HG02588 (cell line): ENCODE results near the gene ARL17A.
A peak's percentile ranks its signal among the peaks of the same experiment; 100 is the strongest.
"Not testable (repeated sequence)": the region's sequence is repeated elsewhere in the genome, so short reads cannot be mapped to it uniquely, and the experiment has no call there.

Source experiments
- ATAC-seq: cut with Tn5 transposase; IDR thresholded peaks from one replicate; pipeline ENCODE4 v1.9.1; 2021; ENCODE audit warnings: mild to moderate bottlenecking, moderate library complexity; ENCODE audit not compliant: unreplicated experiment

ARL17A gene

DNA sequence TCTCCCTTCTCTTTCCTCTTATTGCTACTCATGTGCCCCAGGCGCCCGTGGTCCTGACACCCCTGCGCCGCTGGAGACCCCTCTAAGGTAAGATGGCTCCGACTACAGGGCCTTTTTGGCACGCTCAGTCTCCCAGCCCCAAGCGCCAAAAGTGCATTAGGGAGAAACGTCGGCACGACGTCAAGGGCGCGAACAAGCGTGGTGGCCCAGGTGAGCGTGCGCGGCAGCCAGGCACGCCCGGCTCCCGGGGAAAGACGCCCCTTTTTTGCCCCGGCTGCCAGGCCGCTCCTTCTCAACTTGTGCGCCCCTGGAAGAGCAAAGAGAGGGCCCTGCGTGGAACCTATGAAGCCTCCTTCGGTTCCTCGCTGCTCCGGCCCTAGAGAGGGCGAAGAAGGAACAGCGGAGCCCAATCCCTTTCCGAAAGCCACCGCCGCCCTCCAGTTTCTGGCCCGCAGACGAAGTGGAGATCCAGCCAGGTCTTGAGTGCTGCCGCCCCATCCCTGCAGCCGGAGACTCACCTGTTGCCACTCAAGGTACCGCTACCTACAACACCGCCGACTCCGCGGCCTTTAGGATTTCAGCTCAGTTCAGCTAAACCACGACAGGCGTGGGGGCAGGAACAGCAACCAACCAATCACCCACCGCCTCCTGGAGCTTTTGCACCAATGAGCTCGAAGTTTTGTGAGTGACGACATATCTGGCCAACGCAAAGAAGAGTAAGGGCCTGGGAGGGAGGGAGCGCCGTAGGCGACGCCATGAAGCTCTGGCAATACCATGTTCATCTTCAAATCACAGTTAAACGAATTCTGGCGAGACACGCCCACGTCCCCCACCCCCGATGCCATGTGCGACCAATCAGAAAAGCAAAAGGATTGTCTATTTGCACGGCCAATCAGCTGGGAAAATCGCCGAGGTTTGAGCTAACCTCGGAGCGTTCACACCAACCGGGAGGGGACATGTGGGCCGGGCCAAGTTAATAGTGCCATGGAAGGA is at the start of gene ARL17A:
TSS of gene ARL17A (minus strand) at position 609 of the 993 bp plus-strand sequence. CDS start 3,369 bp downstream, outside the sequence.
- peak; percentile 97 for ATAC-seq

DNA sequence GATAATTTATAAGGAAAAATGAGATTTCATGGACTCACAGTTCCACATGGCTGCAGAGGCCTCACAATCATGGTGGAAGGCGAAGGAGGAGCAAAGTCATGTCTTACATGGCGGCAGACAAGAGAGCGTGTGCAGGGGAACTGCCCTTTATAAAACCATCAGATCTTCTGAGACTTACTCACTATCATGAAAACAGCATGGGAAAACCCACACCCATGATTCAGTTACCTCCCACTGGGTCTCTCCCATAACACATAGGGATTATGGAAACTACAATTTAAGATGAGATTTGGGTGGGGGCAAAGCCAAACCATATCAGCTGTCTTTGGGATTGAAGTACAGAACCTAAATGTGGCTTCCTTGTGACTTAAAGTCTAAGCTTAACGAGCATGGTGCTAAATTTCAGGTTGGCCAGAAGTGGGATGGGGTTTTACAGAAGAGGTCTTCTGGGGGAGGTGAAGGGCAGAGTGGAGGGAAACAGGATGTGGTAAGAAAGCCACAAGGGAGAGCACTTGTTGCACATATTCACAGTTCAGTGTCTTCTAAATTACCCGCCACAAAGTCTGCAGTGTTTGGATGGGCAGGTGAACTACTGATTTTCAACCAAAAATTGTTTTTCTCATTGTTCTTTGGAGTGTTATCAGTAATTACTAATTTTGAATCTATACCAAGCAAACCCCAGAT is 49.4 kb upstream of the ARL17A start:
- ATAC-seq = not testable (repeated sequence)

DNA sequence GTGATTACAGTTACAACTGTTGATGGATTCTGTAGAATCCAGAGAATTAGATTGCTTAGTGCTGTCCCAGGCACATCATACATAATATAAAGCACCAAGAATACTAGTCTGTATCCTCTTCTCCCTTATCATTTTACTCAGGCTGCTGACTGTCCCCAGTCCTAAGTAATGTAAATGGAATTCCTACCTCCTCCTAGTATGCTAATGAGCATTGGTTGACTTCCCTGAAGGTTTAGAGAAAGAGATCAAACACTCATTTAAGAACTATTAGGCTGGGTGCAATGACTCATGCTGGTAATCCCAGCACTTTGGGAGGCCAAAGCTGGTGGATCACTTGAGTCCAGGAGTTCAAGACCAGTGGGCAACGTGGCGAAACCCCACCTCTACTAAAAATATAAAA is 48.0 kb upstream of the ARL17A start:
- not testable (repeated sequence) for ATAC-seq

DNA sequence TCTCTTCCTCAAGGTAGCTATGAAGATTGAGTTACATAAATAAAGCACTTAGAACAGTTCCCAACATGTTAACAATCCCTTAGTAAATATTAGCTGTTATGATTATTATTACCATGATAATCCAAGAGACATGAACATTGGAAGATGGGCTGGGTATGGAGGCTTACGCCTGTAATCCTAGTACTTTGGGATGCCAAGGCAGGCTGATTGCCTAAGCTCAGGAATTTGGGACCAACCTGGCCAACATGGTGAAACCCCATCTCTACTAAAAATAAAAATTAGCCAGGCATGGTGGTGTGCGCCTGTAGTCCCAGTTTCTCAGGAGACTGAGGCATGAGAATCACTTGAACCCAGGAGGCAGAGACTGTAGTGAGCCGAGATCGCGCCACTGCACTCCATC is 45.2 kb upstream of the ARL17A start:
- not testable (repeated sequence) for ATAC-seq

DNA sequence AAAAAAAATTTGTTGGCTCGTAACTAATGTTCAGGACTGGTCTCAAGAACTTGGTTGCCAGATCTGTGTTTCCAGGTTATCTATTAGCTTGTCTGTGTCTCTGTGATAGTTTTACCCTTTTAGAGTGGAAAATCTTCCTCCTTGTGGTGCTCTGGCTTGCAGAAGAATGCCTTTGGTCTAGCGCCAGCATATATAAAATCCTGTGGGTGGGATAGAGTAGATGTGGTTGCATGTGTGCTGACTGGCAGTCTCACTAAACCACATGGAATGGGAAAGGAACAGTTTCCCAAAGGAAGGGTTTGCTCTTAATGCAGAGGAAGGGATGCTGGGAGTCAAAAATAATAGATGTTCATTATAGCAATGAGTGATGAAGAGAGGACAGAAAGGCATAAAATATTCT is 44.3 kb upstream of the ARL17A start:
- ATAC-seq = not testable (repeated sequence)

DNA sequence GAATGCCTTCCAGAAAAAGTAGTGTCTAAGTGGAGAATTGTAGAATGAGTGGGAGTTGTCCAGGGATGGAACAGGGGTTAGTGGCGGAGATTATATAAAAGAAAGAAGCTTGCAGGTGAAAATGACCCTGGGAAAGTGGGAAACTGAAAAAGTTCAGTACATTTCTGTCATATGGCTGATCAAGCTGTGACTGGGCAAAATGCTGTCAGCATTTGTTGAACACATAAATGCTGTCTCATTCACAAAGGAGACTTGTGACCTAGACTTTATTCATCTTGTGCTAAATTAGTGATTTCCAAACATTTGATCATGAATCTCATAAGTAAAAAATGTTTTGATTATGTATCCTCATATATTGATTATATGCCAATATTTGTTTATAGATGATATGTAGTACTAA is 39.5 kb upstream of the ARL17A start:
- not testable (repeated sequence) for ATAC-seq

DNA sequence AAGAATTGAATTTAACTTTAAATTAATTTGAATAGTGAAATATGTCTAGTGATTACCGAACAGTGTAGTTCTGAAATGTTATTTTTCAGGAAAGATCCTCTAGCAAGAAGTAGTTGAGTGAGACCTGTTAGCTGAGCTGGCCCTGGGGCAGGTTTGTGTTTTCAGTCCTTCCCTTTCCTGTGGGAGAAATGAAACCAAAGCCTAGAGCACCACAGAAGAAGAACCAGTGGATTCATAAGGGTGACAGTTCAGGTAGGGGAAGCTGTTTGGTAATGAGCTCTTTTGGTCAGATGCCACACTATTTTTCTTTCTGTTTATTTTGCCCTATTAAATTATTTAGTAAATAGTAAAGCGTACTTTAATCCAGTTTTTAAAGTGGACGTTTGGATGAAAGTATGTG is 37.6 kb upstream of the ARL17A start:
- ATAC-seq = not testable (repeated sequence)

DNA sequence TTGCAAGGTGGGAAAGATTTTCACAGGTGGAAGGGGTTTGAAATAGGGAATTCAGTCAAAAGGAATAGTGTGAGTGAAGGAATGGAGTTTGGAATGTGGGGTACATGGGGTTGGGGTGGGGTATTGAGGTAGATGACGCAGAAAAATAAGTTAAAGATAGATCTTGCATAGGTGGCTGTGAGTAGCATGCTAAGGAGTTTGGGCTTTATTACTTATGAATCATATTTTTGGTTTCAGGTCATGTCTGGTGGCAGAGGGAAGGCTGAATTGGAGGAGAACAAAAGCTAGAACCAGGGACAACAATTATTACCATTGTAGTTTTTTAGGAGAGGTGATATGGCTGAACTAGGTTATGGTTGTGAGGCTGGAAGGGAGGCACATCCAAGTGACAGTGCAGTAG is 34.4 kb upstream of the ARL17A start:
- not testable (repeated sequence) for ATAC-seq

DNA sequence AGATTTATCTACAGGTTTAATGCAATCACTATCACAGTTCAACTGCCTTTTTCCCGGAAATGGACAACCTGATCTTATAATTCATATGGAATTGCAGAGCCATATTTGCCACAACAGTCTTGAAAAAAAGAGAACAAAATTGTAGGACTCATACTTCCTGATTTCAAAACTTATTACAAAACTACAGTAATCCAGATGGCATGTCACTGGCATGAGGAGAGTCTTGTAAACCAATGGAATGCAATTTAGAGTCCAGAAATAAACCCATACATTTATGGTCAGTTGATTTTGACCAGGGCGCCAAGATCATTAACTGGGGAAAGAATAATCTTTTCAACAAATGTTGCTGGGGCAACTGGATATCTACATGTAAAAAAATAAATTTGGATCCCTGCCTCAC is 31.8 kb upstream of the ARL17A start:
- ATAC-seq = not testable (repeated sequence)

DNA sequence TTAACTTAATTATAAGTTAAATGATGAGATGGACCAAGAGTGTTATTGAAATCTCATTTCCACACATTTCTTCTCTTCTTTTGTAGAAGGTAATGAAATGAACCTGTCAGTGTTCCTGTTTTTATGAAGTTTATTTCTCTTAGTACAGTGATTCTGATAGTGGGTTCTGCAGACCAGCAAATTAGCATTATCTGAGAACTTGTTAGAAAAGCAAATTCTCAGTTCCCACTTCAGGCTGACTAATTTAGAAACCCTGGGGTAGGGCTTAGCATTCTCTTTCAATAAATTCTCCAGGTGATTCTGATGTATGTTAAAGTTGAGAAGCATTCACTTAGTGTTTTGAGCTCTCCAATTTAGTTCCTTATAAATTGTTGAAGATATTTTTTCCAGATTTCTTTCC is 23.6 kb upstream of the ARL17A start:
- peak; percentile 89 for ATAC-seq

DNA sequence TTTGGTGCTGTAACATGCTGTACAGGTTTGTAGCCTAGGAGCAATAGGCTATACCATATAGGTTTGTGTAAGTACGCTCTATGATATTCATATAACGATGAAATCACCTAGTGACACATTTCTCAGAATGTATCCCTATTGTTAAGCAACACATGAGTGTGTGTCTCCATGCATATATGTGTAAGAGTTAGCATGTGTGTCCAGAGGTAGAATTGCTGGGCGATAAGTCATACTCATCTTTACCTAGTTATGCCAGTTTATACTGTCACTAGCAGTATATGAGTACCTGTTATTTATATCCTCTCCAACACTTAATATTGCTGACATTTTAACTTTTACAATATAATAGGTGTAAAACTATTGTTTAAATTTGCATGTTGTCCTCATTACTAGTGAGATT is 21.3 kb upstream of the ARL17A start:
- ATAC-seq = not testable (repeated sequence)

DNA sequence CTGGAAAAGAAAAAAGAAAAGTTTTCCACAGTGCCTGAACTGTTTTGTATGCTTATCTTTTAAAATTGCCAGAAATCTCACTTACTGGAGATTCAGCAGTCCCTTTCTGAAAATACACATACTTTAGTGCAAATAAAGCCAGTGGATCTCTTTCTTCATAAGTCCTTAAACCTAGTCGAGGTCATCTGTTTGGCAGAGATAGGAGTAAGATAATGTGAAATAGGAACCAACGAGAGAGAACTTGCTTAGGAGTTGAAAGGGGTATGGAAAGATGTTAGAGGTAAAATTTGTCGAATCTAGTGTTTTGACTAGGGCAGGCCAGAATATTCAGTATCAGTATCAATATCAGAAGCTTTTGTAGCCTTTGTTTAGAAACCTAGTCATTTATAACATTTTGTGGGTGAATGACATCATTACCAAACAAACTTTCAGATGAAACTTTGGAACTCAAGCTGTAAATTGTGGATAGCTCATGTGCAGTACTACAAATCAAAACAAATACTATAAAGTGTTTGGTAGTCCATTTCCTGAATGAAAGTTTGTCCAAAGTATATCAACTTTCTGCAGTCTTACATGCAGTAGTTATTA is 18.9 kb upstream of the ARL17A start:
- not testable (repeated sequence) for ATAC-seq

DNA sequence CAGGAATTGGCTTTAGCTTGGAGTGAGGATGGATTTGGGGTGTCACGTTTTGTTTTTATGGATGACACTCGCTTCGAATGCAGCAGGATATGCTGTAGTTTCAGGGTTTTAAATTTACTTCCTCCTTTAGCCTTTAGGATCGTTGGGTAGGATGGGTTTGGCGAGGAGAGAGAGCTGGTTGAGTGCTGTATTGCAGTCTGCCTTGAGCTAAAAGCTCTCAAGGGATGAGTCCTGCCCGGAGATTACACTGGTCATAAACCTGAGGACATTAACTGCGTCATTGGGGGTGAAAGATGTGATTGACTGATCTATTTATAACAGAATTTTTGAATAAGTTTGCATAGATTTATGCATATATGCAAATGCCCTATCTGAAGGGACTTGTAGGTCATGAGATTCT is 11.8 kb upstream of the ARL17A start:
- ATAC-seq = not testable (repeated sequence)

DNA sequence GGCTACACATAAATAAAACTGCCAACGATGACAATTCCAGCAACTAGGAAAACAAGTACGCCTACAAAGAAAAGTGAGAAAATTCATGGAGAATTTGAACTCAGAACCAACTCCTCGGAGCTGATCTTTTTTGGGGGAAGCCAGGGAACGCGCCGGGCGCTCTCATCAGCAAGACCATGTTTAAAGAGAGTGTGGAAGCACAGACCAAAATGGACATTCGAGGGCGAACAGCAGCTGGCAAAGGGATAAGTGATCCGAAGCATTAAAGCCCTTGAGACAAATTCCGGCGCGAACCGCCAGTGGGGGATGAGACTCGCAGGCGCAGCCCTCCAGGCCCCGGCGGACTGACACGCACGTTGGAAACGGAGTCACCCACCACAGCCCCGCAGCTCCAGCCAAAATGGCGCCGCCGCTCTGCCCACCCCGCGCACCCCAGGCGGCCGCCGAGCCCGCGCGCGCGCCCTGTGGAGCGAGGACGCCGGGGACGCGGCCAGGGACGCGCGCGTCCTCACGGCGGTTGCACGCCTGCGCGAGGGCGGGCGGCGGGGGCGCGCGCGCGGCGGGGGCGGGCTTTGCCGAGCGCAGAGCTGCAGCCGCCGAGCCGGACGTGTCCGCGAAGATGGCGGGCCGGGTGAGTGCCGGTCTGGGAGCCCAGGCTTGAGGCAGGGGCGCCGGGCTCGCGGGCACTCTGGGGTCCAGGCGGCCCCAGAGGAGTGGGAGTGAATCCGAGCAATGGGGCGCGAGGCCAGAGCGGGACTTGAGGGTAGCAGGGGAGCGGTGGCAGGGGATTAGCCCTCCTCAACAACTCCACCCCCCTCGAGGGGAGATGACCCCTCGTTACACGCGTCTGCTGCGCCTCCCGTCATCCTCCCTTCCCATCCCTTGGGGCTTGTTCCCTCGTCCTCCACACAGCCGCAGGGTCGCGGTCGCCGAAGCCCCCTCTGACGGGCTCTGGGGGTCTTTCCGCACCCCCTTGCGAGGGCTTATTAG is 11.0 kb upstream of the ARL17A start, which contains the start of gene NSF:
TSS of gene NSF (plus strand) at position 513 of the 990 bp plus-strand sequence. CDS start at position 620, 107 bp downstream.
- ATAC-seq = peak; percentile 71

DNA sequence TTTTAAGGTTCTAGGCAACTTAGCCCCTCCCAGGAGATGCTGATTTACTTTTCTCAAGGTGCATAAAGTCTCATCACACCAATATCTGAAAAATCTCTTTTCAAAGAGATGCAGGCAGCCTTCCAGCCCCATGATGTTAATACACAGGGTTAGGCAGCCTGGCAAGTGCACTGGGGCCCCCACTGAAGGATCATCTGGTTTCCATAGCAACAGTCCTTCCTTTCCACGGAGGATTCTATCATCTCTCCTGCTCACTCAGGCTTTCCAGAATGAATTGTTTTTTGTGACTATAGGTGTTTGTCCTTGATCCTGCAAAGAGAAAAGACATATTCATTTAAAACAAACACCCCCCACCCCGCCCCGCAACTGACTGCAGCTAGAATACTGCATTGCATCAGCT is 6.0 kb upstream of the ARL17A start:
- ATAC-seq = not testable (repeated sequence)

DNA sequence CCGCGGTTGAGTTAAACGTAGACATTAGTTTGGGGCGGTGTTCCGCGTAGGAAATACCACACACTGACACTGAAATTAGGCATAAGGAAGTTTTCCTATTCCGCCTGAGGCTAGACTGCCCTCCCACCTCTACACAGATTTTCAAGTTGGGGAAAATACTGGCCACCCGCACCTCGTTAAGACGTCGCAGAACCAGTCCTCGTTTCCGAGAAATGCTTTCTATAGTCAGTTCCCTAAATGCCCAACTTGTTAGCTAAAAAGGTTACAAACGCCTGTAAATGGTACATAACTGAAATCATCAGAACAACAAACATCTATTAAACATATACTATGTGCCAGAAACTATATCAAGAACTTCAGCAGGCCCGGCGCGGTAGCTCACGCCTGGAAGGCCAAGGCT is 591 bp upstream of the ARL17A start:
- ATAC-seq = not testable (repeated sequence)

DNA sequence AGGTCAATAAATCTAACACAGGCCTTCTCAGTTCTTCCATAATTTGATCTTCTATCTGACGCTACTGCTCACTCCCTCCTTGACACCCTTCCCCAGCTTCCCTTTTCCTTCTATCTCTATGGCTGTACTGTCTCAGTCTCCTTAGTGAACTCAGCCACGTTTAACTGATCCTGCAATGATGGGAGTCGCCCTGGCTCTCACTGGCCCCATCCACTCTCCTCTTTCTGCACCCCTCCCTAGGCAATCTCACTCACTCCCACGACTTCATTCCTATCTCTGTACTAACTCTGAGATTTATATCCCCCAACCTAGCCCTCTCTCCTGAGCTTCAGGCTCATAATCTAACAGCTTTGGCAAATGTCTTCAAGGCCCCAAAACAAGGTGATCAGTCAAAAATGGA is 7.7 kb downstream of the ARL17A start:
- ATAC-seq = not testable (repeated sequence)

DNA sequence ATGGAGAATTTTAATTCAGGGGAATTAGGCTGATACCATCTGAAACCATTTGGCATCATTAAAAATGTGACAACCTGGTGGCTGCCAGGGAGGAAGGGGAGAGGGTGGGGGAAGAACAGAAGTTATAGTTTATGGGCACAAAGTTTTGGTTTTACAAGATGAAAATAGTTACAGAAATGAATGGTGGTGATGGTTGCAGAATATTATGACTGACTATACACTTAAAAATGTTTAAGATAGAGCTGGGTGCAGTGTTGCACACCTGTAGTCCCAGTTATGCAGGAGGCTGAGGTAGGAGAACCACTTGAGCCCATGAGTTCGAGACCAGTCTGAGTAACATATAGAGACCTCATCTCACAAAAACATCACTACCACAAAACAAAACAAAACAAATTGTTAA is 12.5 kb downstream of the ARL17A start:
- not testable (repeated sequence) for ATAC-seq

DNA sequence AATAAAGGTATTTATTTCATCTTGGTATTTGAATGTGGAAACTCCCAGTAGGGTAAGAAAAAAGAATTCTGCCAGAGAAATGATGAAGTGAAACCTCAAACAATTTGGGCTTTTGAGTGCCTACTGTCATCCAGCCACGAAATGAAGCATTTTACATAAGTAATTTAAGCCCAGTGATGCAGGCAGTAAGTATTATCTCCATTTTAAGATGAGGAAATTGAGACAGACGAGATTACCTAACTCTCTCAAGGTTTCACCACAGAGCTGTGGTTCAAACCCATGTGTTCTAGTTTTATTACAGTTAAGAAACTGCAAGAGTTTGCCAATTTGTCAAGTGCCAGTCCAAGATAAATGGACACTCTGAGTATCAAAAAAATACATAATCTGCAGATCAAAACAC is 13.2 kb downstream of the ARL17A start:
- ATAC-seq = not testable (repeated sequence)

DNA sequence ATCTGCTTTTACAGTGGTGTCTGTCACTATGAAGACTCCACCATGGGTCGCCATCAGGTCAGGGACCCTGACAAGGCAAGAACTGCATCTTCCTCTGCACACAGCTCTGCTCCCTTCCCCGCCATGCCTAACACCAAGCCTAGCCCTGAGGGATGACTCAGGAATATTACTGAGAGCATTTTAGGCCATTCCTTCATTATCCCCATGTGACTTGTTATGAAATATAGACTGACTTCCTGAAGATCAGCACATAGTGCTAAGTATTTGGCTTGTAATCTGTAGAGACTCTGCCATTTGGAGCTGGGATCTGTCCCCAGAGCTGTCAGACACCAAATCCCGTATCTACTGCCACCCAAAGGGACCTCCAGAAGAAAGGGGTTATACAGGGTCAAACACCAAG is 19.4 kb downstream of the ARL17A start:
- not testable (repeated sequence) for ATAC-seq
